Trophoblast cell (in vitro differentiated cells and primary cell): ENCODE data around the gene PRKAR1B.
"Not testable (repeated sequence)": the region's sequence is repeated elsewhere in the genome, so short reads cannot be mapped to it uniquely, and the experiment has no call there.

ENCODE experiments used
- DNase-seq, 2 donors: peaks; one replicate each; pipeline ENCODE4 v3.0.0-alpha.2; 2016
- H2AFZ ChIP-seq: 2 replicates; pipeline ENCODE4 v1.6.1; 2013; ENCODE audit warnings: low read length, moderate library complexity, mild to moderate bottlenecking; ENCODE audit not compliant: insufficient read depth, poor library complexity
- H2AK5ac ChIP-seq: 2 replicates; pipeline ENCODE4 v1.6.1; 2013; ENCODE audit warnings: mild to moderate bottlenecking, low read length
- H2BK120ac ChIP-seq: 2 replicates; pipeline ENCODE4 v1.6.1; 2013; ENCODE audit warnings: low read length, mild to moderate bottlenecking, moderate library complexity; ENCODE audit not compliant: insufficient read depth, poor library complexity
- H2BK12ac ChIP-seq: 2 replicates; pipeline ENCODE4 v1.6.1; 2013; ENCODE audit warnings: mild to moderate bottlenecking, low read length, moderate library complexity
- H2BK5ac ChIP-seq: 2 replicates; pipeline ENCODE4 v1.6.1; 2013; ENCODE audit warnings: low read length, low read depth, moderate library complexity, mild to moderate bottlenecking; ENCODE audit not compliant: poor library complexity
- H3K14ac ChIP-seq: 2 replicates; pipeline ENCODE4 v1.6.1; 2013; ENCODE audit warnings: mild to moderate bottlenecking, low read length
- H3K18ac ChIP-seq: 2 replicates; pipeline ENCODE4 v1.6.1; 2013; ENCODE audit warnings: mild to moderate bottlenecking, low read length
- H3K23ac ChIP-seq: 2 replicates; pipeline ENCODE4 v1.6.1; 2013; ENCODE audit warnings: low read length
- H3K27ac ChIP-seq: 2 replicates; pipeline ENCODE4 v1.5.1; 2013; ENCODE audit warnings: low read depth, mild to moderate bottlenecking, inconsistent platforms, low read length, moderate library complexity
- H3K27me3 ChIP-seq: 2 replicates; pipeline ENCODE4 v1.6.1; 2013; ENCODE audit warnings: inconsistent platforms, mild to moderate bottlenecking, low read length, moderate library complexity; ENCODE audit not compliant: insufficient read depth
- H3K36me3 ChIP-seq, 2 experiments: 1 replicate in 1 of 2; 2 replicates in 1 of 2; pipeline ENCODE4 v1.6.1; 2013; ENCODE audit warnings: low read length in 2 of 2, mild to moderate bottlenecking in 2 of 2, moderate library complexity in 1 of 2; ENCODE audit not compliant: insufficient read depth in 2 of 2, control insufficient read depth in 1 of 2
- H3K4ac ChIP-seq: 2 replicates; pipeline ENCODE4 v1.6.1; 2013; ENCODE audit warnings: low read depth, mild to moderate bottlenecking, low read length, moderate library complexity
- H3K4me1 ChIP-seq, 2 experiments: 1 replicate in 1 of 2; 2 replicates in 1 of 2; pipeline ENCODE4 v1.6.1; 2013; ENCODE audit warnings: low read length in 2 of 2, mild to moderate bottlenecking in 2 of 2, moderate library complexity in 1 of 2; ENCODE audit not compliant: insufficient read depth in 2 of 2, control insufficient read depth in 1 of 2
- H3K4me2 ChIP-seq: 2 replicates; pipeline ENCODE4 v1.6.1; 2013; ENCODE audit warnings: inconsistent platforms, mild to moderate bottlenecking, low read length, moderate library complexity
- H3K4me3 ChIP-seq: 2 replicates; pipeline ENCODE4 v1.5.1; 2013; ENCODE audit warnings: mild to moderate bottlenecking, low read depth, low read length, inconsistent platforms
- H3K79me1 ChIP-seq: one replicate; pipeline ENCODE4 v1.6.1; 2013; ENCODE audit warnings: low read length
- H3K79me2 ChIP-seq: 2 replicates; pipeline ENCODE4 v1.6.1; 2013; ENCODE audit warnings: low read length, mild to moderate bottlenecking; ENCODE audit not compliant: control insufficient read depth, insufficient read depth, poor library complexity
- H3K9ac ChIP-seq: 2 replicates; pipeline ENCODE4 v1.6.1; 2013; ENCODE audit warnings: mild to moderate bottlenecking, low read length
- H3K9me3 ChIP-seq: 2 replicates; pipeline ENCODE4 v1.6.1; 2013; ENCODE audit warnings: low read depth, mild to moderate bottlenecking, control low read depth, inconsistent platforms, low read length; ENCODE audit not compliant: insufficient read depth
- H4K12ac ChIP-seq: 2 replicates; pipeline ENCODE4 v1.6.1; 2013; ENCODE audit warnings: low read depth, mild to moderate bottlenecking, low read length, moderate library complexity
- H4K8ac ChIP-seq: 2 replicates; pipeline ENCODE4 v1.6.1; 2013; ENCODE audit warnings: low read depth, mild to moderate bottlenecking, low read length, moderate library complexity
- H4K91ac ChIP-seq: one replicate; pipeline ENCODE4 v1.6.1; 2013; ENCODE audit warnings: low read depth, mild to moderate bottlenecking, low read length, moderate library complexity
- WGBS: extraction: QIAGEN DNeasy Blood & Tissue Kit; methylation state at CpG from one replicate; pipeline ENCODE4 v1.1.7; 2013; ENCODE audit warnings: missing lambda C conversion rate; ENCODE audit not compliant: insufficient read length, insufficient coverage; ENCODE audit errors: extremely low coverage; 5-methylcytosine and 5-hydroxymethylcytosine counted together

The PRKAR1B gene

DNA sequence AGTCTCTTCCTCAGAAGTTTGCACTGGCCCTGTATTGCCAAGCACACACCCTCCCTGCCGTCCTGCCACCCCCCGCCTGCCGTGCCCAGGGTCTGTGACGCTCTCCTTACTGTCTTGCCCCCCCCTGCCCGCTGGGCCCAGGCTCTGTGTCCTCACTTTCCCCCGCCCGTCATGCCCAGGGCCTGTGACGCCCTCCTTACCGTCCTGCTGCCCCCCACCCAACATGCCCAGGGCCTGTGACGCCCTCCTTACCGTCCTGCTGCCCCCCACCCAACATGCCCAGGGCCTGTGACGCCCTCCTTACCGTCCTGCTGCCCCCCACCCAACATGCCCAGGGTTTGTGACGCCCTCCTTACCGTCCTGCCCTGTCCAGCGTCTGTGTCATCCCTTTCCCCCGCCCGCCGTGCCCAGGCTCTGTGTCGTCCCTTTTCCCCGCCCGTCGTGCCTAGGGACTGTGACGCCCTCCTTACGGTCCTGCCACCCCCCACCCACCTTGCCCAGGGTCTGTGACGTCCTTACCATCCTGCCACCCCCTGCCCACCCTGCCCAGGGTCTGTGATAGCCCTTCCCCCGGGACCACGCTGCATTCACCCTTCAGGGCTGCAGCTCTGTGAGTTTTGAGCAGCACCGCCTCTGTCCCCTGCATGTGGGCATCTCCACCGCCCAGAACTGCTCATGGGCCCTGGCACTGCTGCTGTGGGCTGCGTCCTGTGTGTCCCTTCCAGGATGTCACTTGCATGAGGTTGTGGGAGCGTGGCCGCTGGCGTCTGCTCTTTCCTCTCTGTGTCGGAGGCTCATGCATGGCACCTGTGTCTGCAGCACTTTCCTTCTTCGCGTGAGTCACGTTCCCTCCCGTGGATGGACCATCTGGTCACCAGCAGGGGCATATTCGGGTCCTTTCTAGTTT, 19.3 kb upstream of the PRKAR1B start:
- no peak overlapping the region for H3K9ac ChIP-seq
- H3K4me2 ChIP-seq: no peak overlapping the region
- H3K23ac ChIP-seq: no peak overlapping the region
- no peak overlapping the region for H3K14ac ChIP-seq
- H2AK5ac ChIP-seq: no peak overlapping the region
- no peak overlapping the region for H2AFZ ChIP-seq
- no peak overlapping the region for H4K91ac ChIP-seq
- H2BK12ac ChIP-seq: no peak overlapping the region
- H4K8ac ChIP-seq: no peak overlapping the region
- H2BK120ac ChIP-seq: no peak overlapping the region
- H4K12ac ChIP-seq: no peak overlapping the region
- no peak overlapping the region for H2BK5ac ChIP-seq
- H3K4me3 ChIP-seq: no peak overlapping the region
- H3K79me2 ChIP-seq: no peaks in the 10 kb centered on the region
- no peak overlapping the region for H3K27ac ChIP-seq
- H3K9me3 ChIP-seq: peaks cover 5% of the 10 kb centered on the region
- peaks cover 17 to 23% of the 10 kb centered on the region in 2 experiments for H3K36me3 ChIP-seq
- H3K27me3 ChIP-seq: no peaks in the 10 kb centered on the region
- no peaks in the 10 kb centered on the region for H3K4me1 ChIP-seq
- no CpG with 5 or more reads among the region's 40 CpGs for whole genome bisulfite sequencing
- no peak for DNase-seq
- no peak overlapping the region for H3K4ac ChIP-seq
- no peak overlapping the region for H3K18ac ChIP-seq
- no peaks in the 10 kb centered on the region for H3K79me1 ChIP-seq

DNA sequence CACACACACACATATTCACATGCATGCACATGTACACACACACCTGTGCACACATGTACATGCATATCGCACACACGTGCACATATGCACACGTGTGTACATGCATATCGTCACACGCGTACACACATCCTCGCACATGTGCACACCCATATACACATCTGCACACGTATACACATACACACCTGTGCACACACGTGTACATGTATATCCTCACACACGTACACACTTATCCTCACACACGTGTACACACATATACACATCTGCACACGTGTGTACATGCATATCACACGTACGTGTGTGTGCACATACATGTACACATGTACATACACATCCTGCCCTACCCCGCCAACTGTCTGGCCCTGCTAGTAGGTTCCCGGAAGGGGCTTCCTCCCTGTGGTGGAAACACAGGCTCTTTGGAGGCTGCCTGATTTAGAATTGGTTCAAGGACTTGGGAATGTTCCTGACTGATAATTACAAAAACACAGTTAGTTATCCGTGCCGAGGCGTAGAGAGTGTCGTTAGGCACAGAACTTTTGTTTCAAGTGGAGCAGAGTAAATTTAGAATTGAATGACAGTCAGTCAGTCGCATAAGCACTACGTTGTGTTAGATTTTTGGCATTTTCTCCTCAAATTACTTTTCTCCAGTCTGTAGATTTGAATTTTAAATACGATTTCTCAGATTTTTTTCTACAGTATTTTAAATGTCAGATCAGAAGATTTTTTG, 18.5 kb upstream of the PRKAR1B start:
- Histone ChIP-seq H3K4me2 (no peak overlapping the region), H2BK120ac (no peak overlapping the region), H2AK5ac (no peak overlapping the region), H3K79me1 (no peaks in the 10 kb centered on the region), H2BK5ac (no peak overlapping the region), H2BK12ac (no peak overlapping the region), H3K18ac (no peak overlapping the region), H3K4me3 (peak overlapping the region; percentile 43), H4K8ac (no peak overlapping the region), H4K12ac (no peak overlapping the region), H3K79me2 (no peaks in the 10 kb centered on the region), H3K14ac (no peak overlapping the region), H2AFZ (no peak overlapping the region), H4K91ac (no peak overlapping the region), H3K23ac (peak overlapping the region; percentile 16), H3K27ac (no peak overlapping the region), H3K4ac (no peak overlapping the region), H3K4me1 (no peaks in the 10 kb centered on the region), H3K9ac (no peak overlapping the region), H3K36me3 (peaks cover 23 to 29% of the 10 kb centered on the region in 2 experiments), H3K27me3 (no peaks in the 10 kb centered on the region), H3K9me3 (peaks cover 5% of the 10 kb centered on the region)
- no CpG with 5 or more reads among the region's 23 CpGs for WGBS
- DNase-seq: no peak

DNA sequence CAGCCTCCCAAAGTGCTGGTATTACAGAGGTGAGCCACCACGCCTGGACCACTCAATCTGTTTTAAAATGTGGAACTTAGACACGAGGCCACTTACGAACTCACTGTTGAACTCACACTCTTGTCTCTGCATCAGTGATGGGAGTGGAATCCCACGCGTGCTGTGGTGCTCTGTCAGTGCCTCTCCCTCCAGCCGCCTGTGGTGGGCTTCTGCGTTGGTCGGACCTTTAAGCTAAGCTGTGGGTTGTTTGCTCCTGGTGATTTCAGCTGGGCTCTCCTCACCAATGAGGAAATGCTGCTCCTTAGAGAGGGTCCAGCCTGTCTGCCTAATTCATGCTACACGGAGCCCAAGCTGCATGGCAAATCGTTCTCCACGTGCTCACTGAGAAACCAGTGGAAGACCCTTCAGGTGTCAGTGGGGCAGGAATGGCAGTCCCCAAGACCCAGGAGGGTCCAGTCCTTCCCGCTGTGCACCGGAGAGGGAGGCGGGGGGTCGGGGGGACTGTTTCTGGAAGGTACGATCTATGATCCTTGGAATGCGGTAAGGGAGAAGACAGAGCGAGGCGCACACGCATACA, 17.9 kb upstream of the PRKAR1B start:
- H3K18ac ChIP-seq: no peak overlapping the region
- no peaks in the 10 kb centered on the region for H3K79me1 ChIP-seq
- no peak overlapping the region for H4K91ac ChIP-seq
- H3K79me2 ChIP-seq: no peaks in the 10 kb centered on the region
- H3K4me3 ChIP-seq: no peak overlapping the region
- no peaks in the 10 kb centered on the region for H3K4me1 ChIP-seq
- no CpG with 5 or more reads among the region's 20 CpGs for whole genome bisulfite sequencing
- H3K9me3 ChIP-seq: peaks cover 5% of the 10 kb centered on the region
- H3K4ac ChIP-seq: no peak overlapping the region
- H2AK5ac ChIP-seq: no peak overlapping the region
- H3K14ac ChIP-seq: no peak overlapping the region
- H2BK5ac ChIP-seq: no peak overlapping the region
- no peak overlapping the region for H2AFZ ChIP-seq
- no peak overlapping the region for H3K4me2 ChIP-seq
- DNase-seq: no peak
- no peak overlapping the region for H4K8ac ChIP-seq
- H4K12ac ChIP-seq: no peak overlapping the region
- no peak overlapping the region for H3K9ac ChIP-seq
- no peak overlapping the region for H3K23ac ChIP-seq
- H2BK12ac ChIP-seq: no peak overlapping the region
- H3K27me3 ChIP-seq: no peaks in the 10 kb centered on the region
- peaks cover 26 to 35% of the 10 kb centered on the region in 2 experiments for H3K36me3 ChIP-seq
- no peak overlapping the region for H3K27ac ChIP-seq
- no peak overlapping the region for H2BK120ac ChIP-seq

DNA sequence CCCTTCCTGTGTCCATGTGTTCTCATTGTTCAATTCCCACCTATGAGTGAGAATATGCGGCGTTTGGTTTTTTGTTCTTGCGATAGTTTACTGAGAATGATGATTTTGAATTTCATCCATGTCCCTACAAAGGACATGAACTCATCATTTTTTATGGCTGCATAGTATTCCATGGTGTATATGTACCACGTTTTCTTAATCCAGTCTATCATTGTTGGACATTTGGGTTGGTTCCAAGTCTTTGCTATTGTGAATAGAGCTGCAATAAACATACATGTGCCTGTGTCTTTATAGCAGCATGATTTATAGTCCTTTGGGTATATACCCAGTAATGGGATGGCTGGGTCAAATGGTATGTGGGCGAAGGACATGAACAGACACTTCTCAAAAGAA, 17.0 kb upstream of the PRKAR1B start:
- not testable (repeated sequence) for H3K27me3 ChIP-seq, DNase-seq, H3K79me1 ChIP-seq, H2AFZ ChIP-seq, H2BK5ac ChIP-seq, H3K23ac ChIP-seq, H3K9me3 ChIP-seq, H2AK5ac ChIP-seq, H3K4me1 ChIP-seq, H4K91ac ChIP-seq, H3K4me2 ChIP-seq, H3K14ac ChIP-seq, H3K27ac ChIP-seq, H2BK12ac ChIP-seq, H4K12ac ChIP-seq, H3K18ac ChIP-seq, H3K79me2 ChIP-seq, H2BK120ac ChIP-seq, H4K8ac ChIP-seq, H3K4me3 ChIP-seq, H3K4ac ChIP-seq, H3K9ac ChIP-seq
- WGBS: no CpG with 5 or more reads among the region's 5 CpGs
- H3K36me3 ChIP-seq: peaks cover 27 to 36% of the 10 kb centered on the region in 2 experiments
